GM19467 (cell line): ENCODE data around the gene CHST13.

ENCODE experiments used
- ATAC-seq: cut with Tn5 transposase; IDR thresholded peaks from one replicate; pipeline ENCODE4 v1.9.1; 2021; ENCODE audit warnings: mild to moderate bottlenecking, moderate library complexity; ENCODE audit not compliant: unreplicated experiment

The CHST13 gene

DNA sequence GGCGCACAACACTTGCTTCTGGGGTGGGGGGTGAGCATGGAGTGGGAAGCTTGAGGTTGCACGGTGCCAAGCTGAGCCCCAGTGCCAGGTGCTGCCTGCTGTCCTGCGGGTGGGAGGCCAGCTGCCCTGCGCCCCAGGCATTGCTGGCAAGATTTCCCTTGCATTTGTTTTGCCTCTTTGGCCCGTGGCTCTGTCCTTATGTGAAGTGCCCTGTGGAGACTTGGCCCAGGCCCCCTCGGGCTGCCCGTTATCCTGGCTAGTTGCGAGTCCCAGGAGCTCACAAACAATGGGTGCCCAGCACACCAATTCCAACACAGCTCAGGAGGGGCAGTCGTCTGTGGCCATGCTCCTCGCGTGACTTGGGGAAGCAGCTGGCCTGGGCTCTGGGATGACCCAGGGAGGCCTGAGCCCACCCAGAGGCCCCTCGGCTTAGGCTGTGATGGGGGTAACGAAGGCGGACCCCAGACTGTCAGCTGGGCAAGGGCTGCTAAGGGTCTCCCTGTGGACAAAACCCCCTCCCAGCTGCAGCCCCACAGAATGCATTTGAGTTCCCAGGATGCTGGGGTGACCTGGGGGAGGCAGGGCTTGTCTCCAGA, 28.8 kb downstream of the CHST13 start:
- no peak for ATAC-seq

- ATAC-seq, result no peak
Observed at GRCh38 chr3:126553284-126554084, 29.5 kb downstream of the CHST13 start.

- no peak for ATAC-seq
Observed at GRCh38 chr3:126554560-126555525, 30.9 kb downstream of the CHST13 start.

GRCh38 chr3:126555795-126556636, 32.1 kb downstream of the CHST13 start:
- ATAC-seq, result no peak

GRCh38 chr3:126556637-126557414, 32.9 kb downstream of the CHST13 start:
- ATAC-seq, result no peak

GRCh38 chr3:126557415-126557745, 33.4 kb downstream of the CHST13 start:
- no peak for ATAC-seq

DNA sequence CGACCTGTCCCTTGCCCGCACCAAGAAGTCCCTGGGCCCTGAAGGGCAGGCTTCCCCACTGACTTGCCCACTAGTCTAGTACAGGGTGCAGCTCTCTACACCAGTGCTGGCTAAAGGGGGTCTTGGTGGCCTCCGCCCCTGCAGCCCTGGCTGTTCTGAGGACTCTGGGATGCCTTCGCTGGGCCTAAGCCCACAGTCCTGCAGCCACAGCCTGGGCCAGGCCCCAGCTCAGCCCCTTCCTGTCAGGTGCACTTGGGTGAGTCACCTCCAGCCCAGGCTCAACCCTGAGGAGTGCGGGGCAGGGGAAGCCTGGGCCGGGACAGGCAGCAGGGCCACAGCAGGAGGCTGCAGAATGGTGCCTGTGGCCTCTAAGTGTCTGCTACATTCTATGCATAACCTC, 33.8 kb downstream of the CHST13 start:
- ATAC-seq, result no peak

DNA sequence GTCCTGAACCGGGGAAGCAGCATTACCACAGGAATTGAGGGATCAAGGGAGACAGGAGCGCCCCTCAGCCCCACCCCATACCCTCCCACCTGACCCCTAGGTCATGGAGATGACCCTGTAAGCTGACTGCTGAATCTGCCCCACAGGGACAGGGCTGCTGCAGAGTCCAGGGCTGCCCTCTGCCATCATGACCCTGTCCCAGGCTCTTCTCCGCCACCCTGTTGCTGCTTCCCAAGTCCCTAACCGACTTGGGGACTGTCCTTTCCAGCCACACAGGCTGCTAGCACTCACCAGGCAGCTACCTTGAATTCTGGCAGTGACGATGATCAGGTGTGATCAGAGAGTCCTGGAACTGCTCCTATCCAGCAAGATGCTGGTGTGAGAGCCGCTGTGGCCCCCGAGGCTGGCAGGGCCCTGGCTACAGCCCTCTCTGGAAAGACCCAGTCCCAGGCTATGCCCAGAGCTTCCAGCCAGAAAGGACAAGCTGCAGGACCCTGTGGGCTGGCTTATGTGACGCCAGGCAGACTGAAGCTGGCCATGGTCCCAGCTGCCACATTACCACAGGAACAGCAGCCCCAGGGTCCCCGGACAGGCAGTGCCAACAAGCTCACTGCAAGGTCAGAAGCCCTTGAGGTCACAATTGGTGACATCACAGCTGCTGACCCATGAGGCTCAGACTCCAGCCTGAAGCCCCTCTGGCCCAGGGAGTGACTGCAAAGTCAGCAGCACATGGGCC, 34.5 kb downstream of the CHST13 start, which contains the start of gene C3orf22:
TSS of gene C3orf22 (minus strand) at position 597 of the 736 bp plus-strand sequence. CDS start 5,542 bp downstream, outside the sequence.
- ATAC-seq, result no peak

DNA sequence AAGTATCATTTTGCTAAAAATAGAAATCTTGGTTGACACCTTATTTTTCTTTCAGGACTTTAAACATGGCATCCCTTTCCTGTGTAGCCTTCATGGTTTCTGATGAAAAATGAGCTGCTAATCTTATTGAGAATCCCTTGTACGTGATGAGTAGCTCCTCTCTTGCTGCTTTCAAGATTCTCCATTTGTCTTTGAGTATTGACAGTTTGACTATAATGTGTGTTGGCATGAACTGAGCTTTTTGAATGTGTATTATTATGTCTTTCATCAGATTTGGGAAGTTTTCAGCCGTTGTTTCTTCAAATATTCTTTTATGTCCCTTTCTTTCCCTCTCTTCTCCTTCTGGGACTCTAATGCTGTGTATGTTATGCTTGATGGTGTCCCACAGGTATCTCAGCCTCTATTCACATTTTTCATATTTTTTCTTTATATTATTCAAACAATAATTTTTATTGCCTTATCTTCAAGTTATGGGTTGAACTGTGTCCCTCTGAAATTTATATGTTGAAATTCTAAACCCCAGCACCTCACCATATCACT, 38.9 kb downstream of the CHST13 start:
- ATAC-seq, result no peak

DNA sequence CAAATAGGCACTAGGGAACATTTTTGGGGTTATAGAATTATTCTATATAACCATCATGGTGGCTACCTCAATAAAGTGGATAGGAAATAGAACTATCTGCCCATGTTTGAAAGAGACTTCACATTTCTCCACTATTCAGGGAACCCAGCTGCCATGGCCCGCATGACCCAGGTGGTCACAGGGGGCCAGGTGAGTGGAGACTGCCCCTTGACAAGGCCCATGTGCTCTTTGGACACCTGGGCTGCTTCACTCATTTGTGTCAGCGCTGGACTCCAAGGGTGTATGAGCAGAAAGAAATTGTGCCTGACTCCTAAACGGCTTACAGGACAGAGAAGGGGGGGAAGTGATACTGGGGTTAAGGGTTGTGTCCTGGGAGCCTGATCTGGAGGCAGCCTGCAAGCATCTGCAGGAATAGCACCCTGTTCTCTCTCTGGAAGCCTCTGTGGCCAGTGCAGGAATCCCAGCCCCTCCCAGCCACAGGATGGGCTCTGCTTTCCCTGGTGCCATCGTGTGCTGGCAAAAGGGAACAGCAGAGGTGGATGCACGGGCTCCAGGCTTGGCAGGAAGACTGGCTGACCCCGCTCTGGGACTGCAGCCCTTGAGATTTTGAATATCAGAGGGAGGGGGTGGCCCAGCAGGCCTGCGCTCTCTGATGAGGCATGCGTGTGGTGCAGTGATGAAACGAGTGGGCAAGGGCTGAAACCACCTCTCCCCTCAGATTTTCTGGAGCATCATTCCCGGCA, 43.9 kb downstream of the CHST13 start:
- ATAC-seq, result no peak

DNA sequence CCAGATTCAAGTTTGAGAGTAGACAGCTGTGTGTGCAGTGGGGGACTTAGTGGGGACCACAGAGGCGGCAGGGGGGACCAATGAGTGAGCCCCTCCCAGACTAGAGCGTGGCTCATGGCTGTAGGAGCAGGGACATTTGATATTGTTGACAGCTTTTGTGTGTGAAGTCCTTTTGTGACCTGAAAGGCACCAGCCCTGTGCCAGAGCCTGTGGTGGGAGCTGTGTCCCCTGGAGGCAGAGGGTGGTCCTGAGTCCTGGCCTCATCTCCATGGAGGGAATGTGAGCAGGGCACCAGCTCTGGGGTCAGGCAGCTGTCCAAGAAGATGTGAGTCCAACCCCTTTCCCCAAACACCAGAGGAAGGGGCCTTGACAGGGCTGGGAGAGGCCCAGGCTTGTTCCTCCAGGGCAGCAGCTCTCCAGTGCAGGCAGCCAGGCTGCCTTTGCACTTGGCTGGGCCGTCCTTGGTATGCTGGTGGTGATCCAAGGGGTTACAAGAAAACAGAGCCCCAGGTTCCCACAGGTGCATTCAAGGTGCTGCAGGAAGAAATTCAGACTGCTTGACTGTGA, 44.9 kb downstream of the CHST13 start:
- no peak for ATAC-seq

- no peak for ATAC-seq
Observed at GRCh38 chr3:126569390-126569975, 45.5 kb downstream of the CHST13 start.

- no peak for ATAC-seq
Observed at GRCh38 chr3:126570103-126570541, 46.2 kb downstream of the CHST13 start.

- no peak for ATAC-seq
Observed at GRCh38 chr3:126571078-126571477, 47.1 kb downstream of the CHST13 start.

GRCh38 chr3:126573492-126574117, 49.6 kb downstream of the CHST13 start:
- no peak for ATAC-seq

GRCh38 chr3:126577261-126577660, 53.3 kb downstream of the CHST13 start:
- ATAC-seq, result no peak

DNA sequence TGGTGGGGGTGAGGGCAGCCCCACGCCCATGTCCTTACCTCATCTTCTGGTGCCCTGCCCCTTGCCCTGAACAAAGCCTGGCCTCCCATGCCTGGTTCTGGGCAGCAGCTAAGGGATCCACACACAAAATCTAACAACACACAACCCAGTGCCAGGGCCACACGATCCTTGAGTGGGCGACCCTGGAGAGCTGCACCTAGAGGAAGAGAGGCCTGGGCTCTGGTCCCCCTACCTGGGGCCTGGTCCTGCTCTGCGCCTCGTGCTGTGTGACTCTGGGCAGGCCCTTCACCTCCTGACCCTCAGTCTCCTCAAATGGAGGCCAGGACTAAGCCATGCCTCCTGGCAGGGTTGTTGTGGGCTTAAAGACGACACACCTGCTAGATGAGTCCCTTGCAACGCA, 54.7 kb downstream of the CHST13 start:
- ATAC-seq, result no peak
